ENCODE results near the gene TNFRSF18.
A peak's percentile ranks its signal among the peaks of the same experiment; 100 is the strongest.

TNFRSF18 gene

GRCh38 chr1:1204998-1205768 is 1.2 kb downstream of the TNFRSF18 start:
- in situ Hi-C loops (cut with HindIII; ENCODE audit: low sequenced_read_pairs) = no loop called here
- DNase-seq (ENCODE audit: low read depth, low spot score) = no peak
- TF ChIP-seq CTCF (IDR thresholded peaks at IDR 0.05; ENCODE audit: low read depth, low read length) = no peak
- H3K4me3 ChIP-seq (ENCODE audit: low read depth, low read length) = no peak overlapping the region

- no peak for DNase-seq (ENCODE audit: low read depth, low spot score)
- in situ Hi-C loops (cut with HindIII; ENCODE audit: low sequenced_read_pairs) = no loop called here
- no peak for TF ChIP-seq CTCF (IDR thresholded peaks at IDR 0.05; ENCODE audit: low read depth, low read length)
- no peak overlapping the region for H3K4me3 ChIP-seq (ENCODE audit: low read depth, low read length)
Observed at GRCh38 chr1:1204425-1204920, 1.9 kb downstream of the TNFRSF18 start.

GRCh38 chr1:1203561-1204424 is 2.6 kb downstream of the TNFRSF18 start:
- no peak for DNase-seq (ENCODE audit: low read depth, low spot score)
- in situ Hi-C loops (cut with HindIII; ENCODE audit: low sequenced_read_pairs) = no loop called here
- no peak for TF ChIP-seq CTCF (IDR thresholded peaks at IDR 0.05; ENCODE audit: low read depth, low read length)
- no peak overlapping the region for H3K4me3 ChIP-seq (ENCODE audit: low read depth, low read length)

- DNase-seq (ENCODE audit: low read depth, low spot score) = no peak
- TF ChIP-seq CTCF (IDR thresholded peaks at IDR 0.05; ENCODE audit: low read depth, low read length) = no peak
- no peak overlapping the region for H3K4me3 ChIP-seq (ENCODE audit: low read depth, low read length)
- in situ Hi-C loops (cut with HindIII; ENCODE audit: low sequenced_read_pairs) = no loop called here
Observed at GRCh38 chr1:1202831-1203560, 3.4 kb downstream of the TNFRSF18 start.

GRCh38 chr1:1200876-1201810 is 5.2 kb downstream of the TNFRSF18 start:
- peak; percentile 22 for DNase-seq (ENCODE audit: low read depth, low spot score)
- in situ Hi-C loops (cut with HindIII; ENCODE audit: low sequenced_read_pairs) = no loop called here
- TF ChIP-seq CTCF (IDR thresholded peaks at IDR 0.05; ENCODE audit: low read depth, low read length) = no peak
- H3K4me3 ChIP-seq (ENCODE audit: low read depth, low read length) = no peak overlapping the region

Measured in astrocyte of the spinal cord (primary cell).